ENCODE data around the gene NR1H4.
A peak's percentile ranks its signal among the peaks of the same experiment; 100 is the strongest.

DNA sequence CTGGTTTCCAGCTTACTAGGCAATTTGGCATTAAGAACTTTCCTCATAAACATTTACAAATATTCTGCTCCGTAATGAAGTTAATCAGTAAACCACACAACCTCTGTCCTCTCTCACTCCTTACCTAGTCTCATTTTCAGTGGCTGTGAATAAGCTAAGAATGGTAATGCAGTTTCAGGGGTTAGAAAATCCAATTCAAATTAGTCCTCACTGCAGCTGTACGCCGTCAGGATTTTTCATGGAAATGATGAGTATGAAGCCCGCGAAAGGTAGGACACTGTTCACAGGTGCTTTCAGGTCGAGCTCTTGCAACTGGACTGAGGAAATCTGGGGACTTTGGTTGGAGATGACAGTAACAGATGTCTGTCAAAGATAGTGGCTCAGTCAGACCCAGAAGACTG is 29.6 kb downstream of the NR1H4 start:
- TF ChIP-seq CTCF (IDR thresholded peaks at IDR 0.05) (no peak), POLR2A (IDR thresholded peaks at IDR 0.05) (peak; percentile 42)
